HEK293T (cell line): ENCODE measurements around the gene AKT2.

ENCODE experiments used
- BHLHE40 ChIP-seq: fragments of 450-650 bp; IDR thresholded peaks from 2 replicates; pipeline ENCODE4 v1.6.1; 2016; ENCODE audit warnings: mild to moderate bottlenecking, moderate library complexity, borderline replicate concordance
- ELF4 ChIP-seq: fragments of 450-650 bp; IDR thresholded peaks from 2 replicates; pipeline ENCODE4 v1.6.1; 2017; ENCODE audit warnings: antibody characterized with exemption
- FOXA1 ChIP-seq: fragments of 450-650 bp; IDR thresholded peaks from 2 replicates; pipeline ENCODE4 v1.6.1; 2016; ENCODE audit warnings: mild to moderate bottlenecking
- FOXK2 ChIP-seq: fragments of 450-650 bp; IDR thresholded peaks from 2 replicates; pipeline ENCODE4 v1.6.1; 2016; ENCODE audit warnings: mild to moderate bottlenecking
- HDGF ChIP-seq: fragments of 450-650 bp; IDR thresholded peaks from 2 replicates; pipeline ENCODE4 v1.6.1; 2017; ENCODE audit warnings: antibody characterized with exemption, borderline replicate concordance
- NFRKB ChIP-seq: fragments of 450-650 bp; IDR thresholded peaks from 2 replicates; pipeline ENCODE4 v1.6.1; 2016; ENCODE audit warnings: mild to moderate bottlenecking, moderate library complexity
- SUZ12 ChIP-seq: fragments of 450-650 bp; IDR thresholded peaks from 2 replicates; pipeline ENCODE4 v1.6.1; 2016; ENCODE audit warnings: mild to moderate bottlenecking
- TARDBP ChIP-seq: fragments of 450-650 bp; IDR thresholded peaks from 2 replicates; pipeline ENCODE4 v1.6.1; 2016
- ZNF384 ChIP-seq: fragments of 450-650 bp; IDR thresholded peaks from 2 replicates; pipeline ENCODE4 v1.6.1; 2016
- TF ChIP-seq, protein P1 (sequence below): fragments of 450-650 bp; IDR thresholded peaks from 2 replicates; pipeline ENCODE4 v1.6.1; 2016

DNA sequence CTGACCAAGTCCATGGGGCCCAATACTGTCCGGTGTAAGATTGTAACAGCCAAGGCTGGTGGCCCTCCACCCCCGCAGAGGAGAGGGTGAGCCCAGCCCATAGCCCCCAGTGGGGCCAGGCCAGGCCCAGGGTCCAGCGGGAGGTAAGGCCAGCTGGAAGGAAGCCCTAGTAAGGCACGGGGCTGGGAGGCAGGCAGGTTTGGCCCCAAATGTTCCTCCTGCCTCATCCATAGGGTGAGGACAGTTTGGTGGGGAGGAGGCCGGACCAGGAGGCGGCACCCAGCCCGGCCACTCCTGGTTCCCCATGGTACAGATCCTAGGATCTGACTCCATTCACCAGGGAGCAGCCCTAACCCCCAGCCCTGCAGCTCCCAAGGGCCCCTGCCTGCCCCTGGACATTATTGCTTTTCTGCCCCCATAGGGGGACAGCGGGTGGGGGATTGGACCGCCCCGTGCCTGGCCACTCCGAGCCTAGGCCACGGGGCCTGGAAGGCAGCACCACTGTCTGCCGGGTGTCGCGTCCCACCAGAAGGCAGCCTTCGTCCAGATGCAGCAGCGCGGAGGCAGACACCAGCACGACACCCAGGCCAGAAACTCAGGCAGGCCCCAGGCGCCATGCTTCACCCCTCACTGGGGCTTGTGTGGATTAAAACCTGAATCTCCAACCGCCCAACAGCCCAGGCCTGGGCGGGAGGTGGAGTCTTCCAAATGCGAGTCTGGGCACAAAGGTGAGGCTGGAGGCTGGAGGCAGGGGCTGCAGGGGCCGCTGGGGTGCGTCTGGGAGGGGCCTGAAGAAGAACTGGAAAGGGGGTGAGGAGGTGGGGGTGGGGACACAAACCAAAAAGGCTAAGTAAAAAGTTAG, 52.0 kb downstream of the AKT2 start:
- no peak for TF ChIP-seq NFRKB
- TF ChIP-seq SUZ12, result no peak
- no peak for TF ChIP-seq ZNF384
- no peak for TF ChIP-seq TARDBP
- TF ChIP-seq BHLHE40, result no peak
- TF ChIP-seq HDGF, result no peak
- no peak for TF ChIP-seq FOXK2
- TF ChIP-seq FOXA1, result no peak
- TF ChIP-seq ELF4, result no peak
- TF ChIP-seq, protein P1, sequence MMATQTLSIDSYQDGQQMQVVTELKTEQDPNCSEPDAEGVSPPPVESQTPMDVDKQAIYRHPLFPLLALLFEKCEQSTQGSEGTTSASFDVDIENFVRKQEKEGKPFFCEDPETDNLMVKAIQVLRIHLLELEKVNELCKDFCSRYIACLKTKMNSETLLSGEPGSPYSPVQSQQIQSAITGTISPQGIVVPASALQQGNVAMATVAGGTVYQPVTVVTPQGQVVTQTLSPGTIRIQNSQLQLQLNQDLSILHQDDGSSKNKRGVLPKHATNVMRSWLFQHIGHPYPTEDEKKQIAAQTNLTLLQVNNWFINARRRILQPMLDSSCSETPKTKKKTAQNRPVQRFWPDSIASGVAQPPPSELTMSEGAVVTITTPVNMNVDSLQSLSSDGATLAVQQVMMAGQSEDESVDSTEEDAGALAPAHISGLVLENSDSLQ, result no peak
